Progenitor cell of endocrine pancreas (in vitro differentiated cells): ENCODE data around the gene CROCC2. TPM values are rescaled to one million over a fixed set of nuclear protein-coding genes. Genes with fewer than 3 reads are reported as not detected.

Experiments
- DNase-seq: peaks from one replicate; pipeline ENCODE4 v3.0.0; 2021; ENCODE audit warnings: low spot score; ENCODE audit not compliant: unreplicated experiment
- H3K27ac Mint-ChIP-seq: 2 replicates; pipeline ENCODE4 v1.8.0; 2021; ENCODE audit warnings: mild to moderate bottlenecking, moderate library complexity, mixed read lengths
- H3K27me3 Mint-ChIP-seq: 2 replicates; pipeline ENCODE4 v1.8.0; 2021; ENCODE audit warnings: mixed read lengths
- H3K36me3 Mint-ChIP-seq: 2 replicates; pipeline ENCODE4 v1.8.0; 2022; ENCODE audit warnings: mixed read lengths; ENCODE audit not compliant: insufficient read depth
- H3K4me1 Mint-ChIP-seq: 2 replicates; pipeline ENCODE4 v1.8.0; 2021; ENCODE audit warnings: low read depth, mixed read lengths
- H3K4me3 Mint-ChIP-seq: 2 replicates; pipeline ENCODE4 v1.8.0; 2021; ENCODE audit warnings: low read depth, mild to moderate bottlenecking, moderate library complexity, mixed read lengths
- H3K9me3 Mint-ChIP-seq: 2 replicates; pipeline ENCODE4 v1.8.0; 2021; ENCODE audit warnings: low read depth, mixed read lengths
- CTCF ChIP-seq: fragments of 200-600 bp; sonication (generic); IDR thresholded peaks from one replicate; pipeline ENCODE4 v1.5.0; 2021; ENCODE audit warnings: antibody characterized with exemption, mild to moderate bottlenecking; ENCODE audit not compliant: unreplicated experiment
- total RNA-seq: library from RNA; stranded (reverse); gene quantifications from 2 replicates; pipeline ENCODE4 v1.2.1, GENCODE V29; 2021

The CROCC2 gene
- total RNA-seq, 1 donor from 2014 or later = 0.36 TPM

- H3K27me3 Mint-ChIP-seq = peaks cover 14% of the 10 kb centered on the region
- H3K4me3 Mint-ChIP-seq = no peak overlapping the region
- H3K9me3 Mint-ChIP-seq = no peaks in the 10 kb centered on the region
- peak; percentile 6 for DNase-seq
- H3K27ac Mint-ChIP-seq = no peak overlapping the region
- H3K36me3 Mint-ChIP-seq = no peaks in the 10 kb centered on the region
- peaks cover 9% of the 10 kb centered on the region for H3K4me1 Mint-ChIP-seq
- no peak for TF ChIP-seq CTCF
Measured at GRCh38 chr2:240956171-240956934, 50.2 kb downstream of the CROCC2 start.

GRCh38 chr2:240956935-240957655 is 51.0 kb downstream of the CROCC2 start:
- Mint-ChIP-seq H3K4me3 (no peak overlapping the region), H3K27me3 (peaks cover 14% of the 10 kb centered on the region), H3K27ac (no peak overlapping the region), H3K9me3 (no peaks in the 10 kb centered on the region), H3K4me1 (peaks cover 9% of the 10 kb centered on the region), H3K36me3 (no peaks in the 10 kb centered on the region)
- no peak for TF ChIP-seq CTCF
- DNase-seq = peak; percentile 7

GRCh38 chr2:240957656-240958365 is 51.7 kb downstream of the CROCC2 start:
- Mint-ChIP-seq H3K4me3 (no peak overlapping the region), H3K9me3 (no peaks in the 10 kb centered on the region), H3K4me1 (peaks cover 9% of the 10 kb centered on the region), H3K27ac (no peak overlapping the region), H3K27me3 (peaks cover 14% of the 10 kb centered on the region), H3K36me3 (no peaks in the 10 kb centered on the region)
- TF ChIP-seq CTCF = no peak
- DNase-seq = peak; percentile 8

GRCh38 chr2:240958366-240959213 is 52.5 kb downstream of the CROCC2 start:
- peaks cover 14% of the 10 kb centered on the region for H3K27me3 Mint-ChIP-seq
- no peaks in the 10 kb centered on the region for H3K36me3 Mint-ChIP-seq
- no peak for TF ChIP-seq CTCF
- peak; percentile 5 for DNase-seq
- no peak overlapping the region for H3K4me3 Mint-ChIP-seq
- no peaks in the 10 kb centered on the region for H3K9me3 Mint-ChIP-seq
- H3K27ac Mint-ChIP-seq = no peak overlapping the region
- H3K4me1 Mint-ChIP-seq = peaks cover 9% of the 10 kb centered on the region
